ENCODE results near the gene EMC1. TPM values are rescaled to one million over a fixed set of nuclear protein-coding genes. Genes with fewer than 3 reads are reported as not detected.
"Not testable (repeated sequence)": the region's sequence is repeated elsewhere in the genome, so short reads cannot be mapped to it uniquely, and the experiment has no call there.

Gene EMC1
- total RNA-seq, 2 donors from 2014 or later, result 42.1 to 86.2 TPM

GRCh38 chr1:19240673-19241538, 10.4 kb downstream of the EMC1 start:
- H3K36me3 ChIP-seq, result peaks cover 27 to 35% of the 10 kb centered on the region in 2 donors
- no peaks in the 10 kb centered on the region for H3K4me1 ChIP-seq (replicated peaks)
- no peaks in the 10 kb centered on the region for H3K27me3 ChIP-seq (replicated peaks; ENCODE audit: insufficient read depth)
- no peaks in the 10 kb centered on the region for H3K9me3 ChIP-seq
- 52% methylated on average over 7 of the region's 7 CpGs for WGBS
- intact Hi-C loops (cut with DNase I), result loop anchor here (5.0 kb wide), 1 partner anchor 64 kb away; no protein-coding TSS in a partner anchor
- H3K27ac ChIP-seq, result peak overlapping the region; percentile 25 to 55
- no peak overlapping the region for H3K4me3 ChIP-seq
- TF ChIP-seq CTCF (IDR thresholded peaks at IDR 0.05) (peak; percentile 77 to 91 (median 85)), POLR2A (IDR thresholded peaks at IDR 0.05) (no peak), POLR2AphosphoS5 (IDR thresholded peaks at IDR 0.05) (peak; percentile 45)
- peak; percentile 39 for DNase-seq (ENCODE audit: low spot score)

GRCh38 chr1:19239876-19240275, 11.4 kb downstream of the EMC1 start:
- H3K36me3 ChIP-seq, result peaks cover 27 to 35% of the 10 kb centered on the region in 2 donors
- no peaks in the 10 kb centered on the region for H3K9me3 ChIP-seq
- no peak for DNase-seq (ENCODE audit: low spot score)
- no peak overlapping the region for H3K4me3 ChIP-seq
- WGBS, result 82% methylated on average over 7 of the region's 7 CpGs
- intact Hi-C loops (cut with DNase I), result loop anchor here (5.0 to 10.0 kb wide), 2 partner anchors 63 to 335 kb away; partner anchors contain the start of gene ALDH4A1
- no peak for TF ChIP-seq CTCF (IDR thresholded peaks at IDR 0.05)
- H3K27me3 ChIP-seq (replicated peaks; ENCODE audit: insufficient read depth), result no peaks in the 10 kb centered on the region
- H3K4me1 ChIP-seq (replicated peaks), result no peaks in the 10 kb centered on the region
- H3K27ac ChIP-seq, result no peak overlapping the region

GRCh38 chr1:19234224-19234623, 17.1 kb downstream of the EMC1 start:
- H3K4me3 ChIP-seq, result no peak overlapping the region
- 96% methylated on average over 3 of the region's 3 CpGs for WGBS
- TF ChIP-seq POLR2A (IDR thresholded peaks at IDR 0.05), result no peak
- no peak for TF ChIP-seq CTCF (IDR thresholded peaks at IDR 0.05)
- no peak for TF ChIP-seq POLR2AphosphoS5 (IDR thresholded peaks at IDR 0.05)
- peaks cover 7% of the 10 kb centered on the region for H3K4me1 ChIP-seq (replicated peaks)
- H3K27ac ChIP-seq, result no peak overlapping the region
- no peak for DNase-seq (ENCODE audit: low spot score)
- H3K27me3 ChIP-seq (replicated peaks; ENCODE audit: insufficient read depth), result no peaks in the 10 kb centered on the region
- peaks cover 4 to 17% of the 10 kb centered on the region in 2 donors for H3K36me3 ChIP-seq
- intact Hi-C loops (cut with DNase I), result loop anchor here (10.0 kb wide), 1 partner anchor 329 kb away; the partner anchor contains the start of gene ALDH4A1
- no peaks in the 10 kb centered on the region for H3K9me3 ChIP-seq

GRCh38 chr1:19232524-19232846, 18.8 kb downstream of the EMC1 start:
- Histone ChIP-seq H3K9me3 (no peaks in the 10 kb centered on the region), H3K4me1 (replicated peaks) (peaks cover 7% of the 10 kb centered on the region), H3K27me3 (replicated peaks; ENCODE audit: insufficient read depth) (no peaks in the 10 kb centered on the region), H3K27ac (peak overlapping the region; percentile 46 to 51), H3K4me3 (no peak overlapping the region), H3K36me3 (peaks cover 0 to 5% of the 10 kb centered on the region in 2 donors)
- peak; percentile 40 for DNase-seq (ENCODE audit: low spot score)
- TF ChIP-seq CTCF (IDR thresholded peaks at IDR 0.05) (peak in 2 of 4 experiments; percentile 14 to 27), POLR2AphosphoS5 (IDR thresholded peaks at IDR 0.05) (peak; percentile 70), POLR2A (IDR thresholded peaks at IDR 0.05) (no peak)
- intact Hi-C loops (cut with DNase I), result loop anchor here (10.0 kb wide), 1 partner anchor 328 kb away; the partner anchor contains the start of gene ALDH4A1

- not testable (repeated sequence) for DNase-seq (ENCODE audit: low spot score); H3K4me3 ChIP-seq; H3K36me3 ChIP-seq; H3K27me3 ChIP-seq (replicated peaks; ENCODE audit: insufficient read depth); H3K9me3 ChIP-seq; H3K4me1 ChIP-seq (replicated peaks)
- peak overlapping the region; percentile 17 to 51 for H3K27ac ChIP-seq
- WGBS, result 87% methylated on average over 16 of the region's 16 CpGs
- intact Hi-C loops (cut with DNase I), result loop anchor here (10.0 kb wide), 1 partner anchor 327 kb away; the partner anchor contains the start of gene ALDH4A1
Measured at GRCh38 chr1:19231736-19232523, 19.4 kb downstream of the EMC1 start.
